DND-41 (cell line): Measurements from ENCODE around the gene GRAMD2B.
"Not testable (repeated sequence)": the region's sequence is repeated elsewhere in the genome, so short reads cannot be mapped to it uniquely, and the experiment has no call there.

Source experiments
- ATAC-seq: fragments of 200-7000 bp; cut with Tn5 transposase; 3 replicates; pipeline ENCODE4 v1.9.1; 2021; ENCODE audit warnings: low read depth; ENCODE audit not compliant: insufficient read depth
- DNase-seq: peaks from one replicate; pipeline ENCODE4 v3.0.0-alpha.2; 2020
- H2AFZ ChIP-seq: 2 replicates; pipeline ENCODE4 v1.6.0; 2012; ENCODE audit warnings: low read depth, low read length
- H3K27ac ChIP-seq: 2 replicates; pipeline ENCODE4 v1.5.1; 2012; ENCODE audit warnings: low read length, inconsistent platforms
- H3K27me3 ChIP-seq: fragments of 200-600 bp; sonication (generic); 2 replicates; pipeline ENCODE4 v1.6.0; 2012; ENCODE audit warnings: low read length, mild to moderate bottlenecking, inconsistent platforms; ENCODE audit not compliant: insufficient read depth, poor library complexity
- H3K36me3 ChIP-seq: 2 replicates; pipeline ENCODE4 v1.5.1; 2012; ENCODE audit warnings: low read length, inconsistent platforms; ENCODE audit not compliant: insufficient read depth
- H3K4me1 ChIP-seq: 2 replicates; pipeline ENCODE4 v1.5.1; 2012; ENCODE audit warnings: mild to moderate bottlenecking, low read length; ENCODE audit not compliant: insufficient read depth
- H3K4me2 ChIP-seq: 2 replicates; pipeline ENCODE4 v1.6.0; 2012; ENCODE audit warnings: mild to moderate bottlenecking, moderate library complexity, low read length, inconsistent platforms; ENCODE audit not compliant: insufficient read depth
- H3K4me3 ChIP-seq, 2 experiments: fragments of 200-600 bp in 1 of 2; shearing (Covaris generic) in 1 of 2; 2 replicates each; pipeline ENCODE4 v1.5.1; 2012 to 2016; ENCODE audit warnings: inconsistent platforms in 2 of 2, low read length in 2 of 2, mild to moderate bottlenecking in 2 of 2, low read depth in 1 of 2, moderate library complexity in 1 of 2
- H3K79me2 ChIP-seq: 2 replicates; pipeline ENCODE4 v1.6.0; 2012; ENCODE audit warnings: low read length, inconsistent platforms; ENCODE audit not compliant: insufficient read depth
- H3K9ac ChIP-seq: 2 replicates; pipeline ENCODE4 v1.6.0; 2012; ENCODE audit warnings: low read depth, mild to moderate bottlenecking, inconsistent platforms, low read length, moderate library complexity
- H3K9me3 ChIP-seq: 2 replicates; pipeline ENCODE4 v1.5.1; 2012; ENCODE audit warnings: low read length, moderate library complexity, mild to moderate bottlenecking, inconsistent platforms; ENCODE audit not compliant: insufficient read depth, severe bottlenecking
- H4K20me1 ChIP-seq: 2 replicates; pipeline ENCODE4 v1.6.0; 2012; ENCODE audit warnings: low read length; ENCODE audit not compliant: insufficient read depth
- EZH2 ChIP-seq: IDR thresholded peaks from 3 replicates; pipeline ENCODE4 v1.6.1; 2012; ENCODE audit warnings: borderline replicate concordance, low read depth, mild to moderate bottlenecking, moderate library complexity, low read length, inconsistent platforms; ENCODE audit not compliant: severe bottlenecking
- TF ChIP-seq, protein P1 (sequence below): IDR thresholded peaks from 2 replicates; pipeline ENCODE4 v1.5.1; 2012; ENCODE audit warnings: borderline replicate concordance, low read length, moderate library complexity, mild to moderate bottlenecking; ENCODE audit not compliant: poor library complexity, severe bottlenecking; ENCODE audit errors: extremely low read depth

GRAMD2B gene

DNA sequence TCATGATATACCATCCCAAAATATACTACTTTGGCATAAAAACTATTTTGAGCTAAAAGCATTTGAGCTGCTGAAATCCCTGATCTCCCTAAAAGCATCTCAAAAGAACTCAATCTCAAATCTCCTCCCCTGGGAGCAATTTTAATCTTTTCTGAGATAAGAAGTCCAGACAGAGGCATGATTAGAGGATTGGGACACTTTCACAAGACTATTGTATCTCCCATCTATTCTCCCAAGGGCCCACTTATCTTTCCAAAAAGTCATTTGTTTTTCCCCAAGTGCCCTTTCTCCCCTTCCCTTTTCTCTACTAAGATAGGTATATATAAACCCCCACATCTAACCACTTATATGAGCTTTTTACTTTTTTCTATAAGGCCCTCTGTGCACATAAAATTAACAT, 92.1 kb downstream of the GRAMD2B start:
- Histone ChIP-seq H3K27me3 (no peaks in the 10 kb centered on the region), H3K4me2 (no peak overlapping the region), H3K9me3 (no peaks in the 10 kb centered on the region), H3K27ac (no peak overlapping the region), H3K79me2 (no peaks in the 10 kb centered on the region), H4K20me1 (no peaks in the 10 kb centered on the region), H3K4me1 (no peaks in the 10 kb centered on the region), H3K4me3 (no peak overlapping the region), H3K9ac (no peak overlapping the region), H2AFZ (no peak overlapping the region), H3K36me3 (no peaks in the 10 kb centered on the region)
- no peak for TF ChIP-seq EZH2
- TF ChIP-seq, protein P1, sequence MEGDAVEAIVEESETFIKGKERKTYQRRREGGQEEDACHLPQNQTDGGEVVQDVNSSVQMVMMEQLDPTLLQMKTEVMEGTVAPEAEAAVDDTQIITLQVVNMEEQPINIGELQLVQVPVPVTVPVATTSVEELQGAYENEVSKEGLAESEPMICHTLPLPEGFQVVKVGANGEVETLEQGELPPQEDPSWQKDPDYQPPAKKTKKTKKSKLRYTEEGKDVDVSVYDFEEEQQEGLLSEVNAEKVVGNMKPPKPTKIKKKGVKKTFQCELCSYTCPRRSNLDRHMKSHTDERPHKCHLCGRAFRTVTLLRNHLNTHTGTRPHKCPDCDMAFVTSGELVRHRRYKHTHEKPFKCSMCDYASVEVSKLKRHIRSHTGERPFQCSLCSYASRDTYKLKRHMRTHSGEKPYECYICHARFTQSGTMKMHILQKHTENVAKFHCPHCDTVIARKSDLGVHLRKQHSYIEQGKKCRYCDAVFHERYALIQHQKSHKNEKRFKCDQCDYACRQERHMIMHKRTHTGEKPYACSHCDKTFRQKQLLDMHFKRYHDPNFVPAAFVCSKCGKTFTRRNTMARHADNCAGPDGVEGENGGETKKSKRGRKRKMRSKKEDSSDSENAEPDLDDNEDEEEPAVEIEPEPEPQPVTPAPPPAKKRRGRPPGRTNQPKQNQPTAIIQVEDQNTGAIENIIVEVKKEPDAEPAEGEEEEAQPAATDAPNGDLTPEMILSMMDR, result no peak
- ATAC-seq, result no peak
- no peak for DNase-seq

DNA sequence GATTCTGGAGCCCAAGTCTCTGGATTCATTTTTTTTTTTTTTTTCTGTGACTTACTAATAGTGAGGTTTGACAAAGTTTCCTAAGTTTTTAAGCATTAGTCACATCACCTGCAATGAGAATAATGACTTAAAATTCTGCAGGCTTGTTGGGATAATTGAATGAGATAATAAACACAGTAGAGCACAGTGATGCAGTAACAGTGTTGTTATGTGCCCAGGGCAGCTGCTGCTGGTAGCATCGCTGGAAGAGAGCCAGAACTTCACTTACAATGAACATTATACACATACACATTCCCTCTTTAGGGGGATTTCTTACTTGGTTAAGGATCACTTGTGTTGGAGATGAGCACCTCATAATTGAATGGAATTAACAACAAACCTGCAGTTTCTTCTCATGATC, 92.9 kb downstream of the GRAMD2B start:
- Histone ChIP-seq H3K9ac (no peak overlapping the region), H3K4me1 (no peaks in the 10 kb centered on the region), H3K36me3 (no peaks in the 10 kb centered on the region), H3K4me2 (no peak overlapping the region), H3K79me2 (no peaks in the 10 kb centered on the region), H3K27me3 (no peaks in the 10 kb centered on the region), H3K9me3 (no peaks in the 10 kb centered on the region), H3K4me3 (no peak overlapping the region), H2AFZ (no peak overlapping the region), H3K27ac (no peak overlapping the region), H4K20me1 (no peaks in the 10 kb centered on the region)
- DNase-seq (no peak), ATAC-seq (no peak)
- TF ChIP-seq EZH2, result no peak
- TF ChIP-seq, protein P1, result no peak

DNA sequence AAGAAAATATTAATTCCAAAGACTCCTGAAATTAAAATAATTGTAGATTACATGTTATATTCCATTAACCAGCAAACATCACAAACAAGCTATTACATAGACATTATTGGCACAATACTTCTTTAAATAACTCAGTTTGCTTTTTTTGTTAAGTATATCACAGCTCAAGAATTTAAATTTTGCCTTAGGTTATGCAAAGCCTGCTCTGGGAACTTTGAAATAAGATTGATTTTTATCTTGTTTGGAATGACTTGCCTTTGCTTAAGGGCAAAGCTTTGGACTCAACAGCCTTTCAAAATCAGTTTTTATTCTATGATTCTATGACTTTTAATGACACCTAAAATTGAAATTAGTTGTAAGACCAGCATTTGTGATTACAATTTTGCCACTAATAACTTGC, 93.6 kb downstream of the GRAMD2B start:
- no peak overlapping the region for H3K4me2 ChIP-seq
- H3K27ac ChIP-seq, result no peak overlapping the region
- no peaks in the 10 kb centered on the region for H3K79me2 ChIP-seq
- H3K9ac ChIP-seq, result no peak overlapping the region
- no peak for DNase-seq
- no peak for TF ChIP-seq EZH2
- TF ChIP-seq, protein P1, result no peak
- no peak for ATAC-seq
- no peaks in the 10 kb centered on the region for H3K36me3 ChIP-seq
- H4K20me1 ChIP-seq, result no peaks in the 10 kb centered on the region
- no peak overlapping the region for H3K4me3 ChIP-seq
- H3K4me1 ChIP-seq, result no peaks in the 10 kb centered on the region
- H2AFZ ChIP-seq, result no peak overlapping the region
- H3K9me3 ChIP-seq, result no peaks in the 10 kb centered on the region
- H3K27me3 ChIP-seq, result no peaks in the 10 kb centered on the region

DNA sequence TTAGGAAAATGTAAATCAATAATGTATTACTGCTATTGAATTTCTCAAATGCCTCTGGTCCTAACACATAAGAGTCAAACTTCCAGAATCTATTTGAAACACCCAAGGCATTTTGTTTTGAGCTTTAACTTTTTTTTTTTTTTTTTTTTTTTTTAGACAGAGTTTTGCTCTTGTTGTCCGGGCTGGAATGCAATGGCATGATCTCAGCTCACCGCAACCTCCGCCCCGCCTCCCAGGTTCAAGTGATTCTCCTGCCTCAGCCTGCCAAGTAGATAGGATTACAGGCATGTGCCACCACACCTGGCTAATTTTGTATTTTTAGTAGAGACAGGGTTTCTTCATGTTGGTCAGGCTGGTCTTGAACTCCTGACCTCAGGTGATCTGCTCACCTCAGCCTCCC, 96.0 kb downstream of the GRAMD2B start:
- not testable (repeated sequence) for H3K27ac ChIP-seq, H2AFZ ChIP-seq, H4K20me1 ChIP-seq, H3K79me2 ChIP-seq, H3K9ac ChIP-seq, DNase-seq, H3K4me3 ChIP-seq, H3K4me2 ChIP-seq, H3K36me3 ChIP-seq, H3K27me3 ChIP-seq, H3K9me3 ChIP-seq, H3K4me1 ChIP-seq, ATAC-seq
